SK-N-SH (cell line): ENCODE results near the gene TRPM2.
"Not testable (repeated sequence)": the region's sequence is repeated elsewhere in the genome, so short reads cannot be mapped to it uniquely, and the experiment has no call there.

Source experiments
- EP300 ChIP-seq, 2 experiments: IDR thresholded peaks; 2 replicates each; pipeline versions ENCODE4 v1.4.0 to v1.6.1; 2012; ENCODE audit warnings: borderline replicate concordance in 1 of 2, low read depth in 1 of 2, low read length in 1 of 2
- EZH2phosphoT487 ChIP-seq: fragments of 200-600 bp; sonication (generic); IDR thresholded peaks from 2 replicates; pipeline ENCODE4 v1.6.1; 2017; ENCODE audit warnings: low read depth, mixed run types, mild to moderate bottlenecking, antibody characterized with exemption, moderate library complexity, borderline replicate concordance
- JUND ChIP-seq: IDR thresholded peaks from 2 replicates; pipeline ENCODE4 v1.4.0; 2012
- PBX3 ChIP-seq: IDR thresholded peaks from 2 replicates; pipeline ENCODE4; 2012
- POLR2AphosphoS5 ChIP-seq: IDR thresholded peaks from 2 replicates; pipeline ENCODE4 v1.6.1; 2012; ENCODE audit warnings: low read depth, low read length
- RAD21 ChIP-seq: IDR thresholded peaks from 2 replicates; pipeline ENCODE4 v1.6.1; 2012; ENCODE audit warnings: mild to moderate bottlenecking, low read length
- RXRA ChIP-seq: IDR thresholded peaks from 2 replicates; pipeline ENCODE4 v1.4.0; 2012; ENCODE audit warnings: low read depth, mild to moderate bottlenecking, borderline replicate concordance
- TAF1 ChIP-seq: IDR thresholded peaks from 2 replicates; pipeline ENCODE4 v1.6.1; 2012; ENCODE audit warnings: low read depth, mild to moderate bottlenecking, low read length, moderate library complexity, borderline replicate concordance
- TF ChIP-seq, protein P1 (sequence below): fragments of 200-600 bp; sonication (generic); IDR thresholded peaks from 2 replicates; pipeline ENCODE4 v1.6.1; 2017; ENCODE audit warnings: antibody characterized with exemption, mild to moderate bottlenecking, moderate library complexity
- TF ChIP-seq, protein P2 (sequence below): IDR thresholded peaks from 2 replicates; pipeline ENCODE4 v1.6.1; 2012; ENCODE audit warnings: mild to moderate bottlenecking, low read depth, low read length, moderate library complexity

- TF ChIP-seq JUND; PBX3; TAF1; POLR2AphosphoS5; EZH2phosphoT487; EP300 (IDR thresholded peaks at IDR 0.05; ENCODE audit: borderline replicate concordance in 1 of 2, low read depth in 1 of 2, low read length in 1 of 2); RAD21; RXRA: not testable (repeated sequence)
- TF ChIP-seq, protein P1, sequence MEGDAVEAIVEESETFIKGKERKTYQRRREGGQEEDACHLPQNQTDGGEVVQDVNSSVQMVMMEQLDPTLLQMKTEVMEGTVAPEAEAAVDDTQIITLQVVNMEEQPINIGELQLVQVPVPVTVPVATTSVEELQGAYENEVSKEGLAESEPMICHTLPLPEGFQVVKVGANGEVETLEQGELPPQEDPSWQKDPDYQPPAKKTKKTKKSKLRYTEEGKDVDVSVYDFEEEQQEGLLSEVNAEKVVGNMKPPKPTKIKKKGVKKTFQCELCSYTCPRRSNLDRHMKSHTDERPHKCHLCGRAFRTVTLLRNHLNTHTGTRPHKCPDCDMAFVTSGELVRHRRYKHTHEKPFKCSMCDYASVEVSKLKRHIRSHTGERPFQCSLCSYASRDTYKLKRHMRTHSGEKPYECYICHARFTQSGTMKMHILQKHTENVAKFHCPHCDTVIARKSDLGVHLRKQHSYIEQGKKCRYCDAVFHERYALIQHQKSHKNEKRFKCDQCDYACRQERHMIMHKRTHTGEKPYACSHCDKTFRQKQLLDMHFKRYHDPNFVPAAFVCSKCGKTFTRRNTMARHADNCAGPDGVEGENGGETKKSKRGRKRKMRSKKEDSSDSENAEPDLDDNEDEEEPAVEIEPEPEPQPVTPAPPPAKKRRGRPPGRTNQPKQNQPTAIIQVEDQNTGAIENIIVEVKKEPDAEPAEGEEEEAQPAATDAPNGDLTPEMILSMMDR = not testable (repeated sequence)
- TF ChIP-seq, protein P2, sequence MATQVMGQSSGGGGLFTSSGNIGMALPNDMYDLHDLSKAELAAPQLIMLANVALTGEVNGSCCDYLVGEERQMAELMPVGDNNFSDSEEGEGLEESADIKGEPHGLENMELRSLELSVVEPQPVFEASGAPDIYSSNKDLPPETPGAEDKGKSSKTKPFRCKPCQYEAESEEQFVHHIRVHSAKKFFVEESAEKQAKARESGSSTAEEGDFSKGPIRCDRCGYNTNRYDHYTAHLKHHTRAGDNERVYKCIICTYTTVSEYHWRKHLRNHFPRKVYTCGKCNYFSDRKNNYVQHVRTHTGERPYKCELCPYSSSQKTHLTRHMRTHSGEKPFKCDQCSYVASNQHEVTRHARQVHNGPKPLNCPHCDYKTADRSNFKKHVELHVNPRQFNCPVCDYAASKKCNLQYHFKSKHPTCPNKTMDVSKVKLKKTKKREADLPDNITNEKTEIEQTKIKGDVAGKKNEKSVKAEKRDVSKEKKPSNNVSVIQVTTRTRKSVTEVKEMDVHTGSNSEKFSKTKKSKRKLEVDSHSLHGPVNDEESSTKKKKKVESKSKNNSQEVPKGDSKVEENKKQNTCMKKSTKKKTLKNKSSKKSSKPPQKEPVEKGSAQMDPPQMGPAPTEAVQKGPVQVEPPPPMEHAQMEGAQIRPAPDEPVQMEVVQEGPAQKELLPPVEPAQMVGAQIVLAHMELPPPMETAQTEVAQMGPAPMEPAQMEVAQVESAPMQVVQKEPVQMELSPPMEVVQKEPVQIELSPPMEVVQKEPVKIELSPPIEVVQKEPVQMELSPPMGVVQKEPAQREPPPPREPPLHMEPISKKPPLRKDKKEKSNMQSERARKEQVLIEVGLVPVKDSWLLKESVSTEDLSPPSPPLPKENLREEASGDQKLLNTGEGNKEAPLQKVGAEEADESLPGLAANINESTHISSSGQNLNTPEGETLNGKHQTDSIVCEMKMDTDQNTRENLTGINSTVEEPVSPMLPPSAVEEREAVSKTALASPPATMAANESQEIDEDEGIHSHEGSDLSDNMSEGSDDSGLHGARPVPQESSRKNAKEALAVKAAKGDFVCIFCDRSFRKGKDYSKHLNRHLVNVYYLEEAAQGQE = not testable (repeated sequence)
Measured at GRCh38 chr21:44404482-44404881, 51.1 kb downstream of the TRPM2 start.
